Measurements from ENCODE around the gene UCK2. TPM values are rescaled to one million over a fixed set of nuclear protein-coding genes. Genes with fewer than 3 reads are reported as not detected.

The UCK2 gene
- total RNA-seq, 1 donor from 2014 or later: 59.3 TPM

- Mint-ChIP-seq H3K4me1 (ENCODE audit: unreplicated experiment) (peaks cover 65% of the 10 kb centered on the region), H3K9me3 (no peaks in the 10 kb centered on the region), H3K27ac (peak overlapping the region; percentile 60), H3K27me3 (no peaks in the 10 kb centered on the region), H3K4me3 (no peak overlapping the region), H3K36me3 (peaks cover 17% of the 10 kb centered on the region)
- TF ChIP-seq, protein P1, sequence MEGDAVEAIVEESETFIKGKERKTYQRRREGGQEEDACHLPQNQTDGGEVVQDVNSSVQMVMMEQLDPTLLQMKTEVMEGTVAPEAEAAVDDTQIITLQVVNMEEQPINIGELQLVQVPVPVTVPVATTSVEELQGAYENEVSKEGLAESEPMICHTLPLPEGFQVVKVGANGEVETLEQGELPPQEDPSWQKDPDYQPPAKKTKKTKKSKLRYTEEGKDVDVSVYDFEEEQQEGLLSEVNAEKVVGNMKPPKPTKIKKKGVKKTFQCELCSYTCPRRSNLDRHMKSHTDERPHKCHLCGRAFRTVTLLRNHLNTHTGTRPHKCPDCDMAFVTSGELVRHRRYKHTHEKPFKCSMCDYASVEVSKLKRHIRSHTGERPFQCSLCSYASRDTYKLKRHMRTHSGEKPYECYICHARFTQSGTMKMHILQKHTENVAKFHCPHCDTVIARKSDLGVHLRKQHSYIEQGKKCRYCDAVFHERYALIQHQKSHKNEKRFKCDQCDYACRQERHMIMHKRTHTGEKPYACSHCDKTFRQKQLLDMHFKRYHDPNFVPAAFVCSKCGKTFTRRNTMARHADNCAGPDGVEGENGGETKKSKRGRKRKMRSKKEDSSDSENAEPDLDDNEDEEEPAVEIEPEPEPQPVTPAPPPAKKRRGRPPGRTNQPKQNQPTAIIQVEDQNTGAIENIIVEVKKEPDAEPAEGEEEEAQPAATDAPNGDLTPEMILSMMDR (conservative IDR thresholded peaks at IDR 0.05): no peak
- no peak for DNase-seq (ENCODE audit: extremely low spot score, unreplicated experiment)
Measured at GRCh38 chr1:165853528-165854075, 26.2 kb downstream of the UCK2 start.

DNA sequence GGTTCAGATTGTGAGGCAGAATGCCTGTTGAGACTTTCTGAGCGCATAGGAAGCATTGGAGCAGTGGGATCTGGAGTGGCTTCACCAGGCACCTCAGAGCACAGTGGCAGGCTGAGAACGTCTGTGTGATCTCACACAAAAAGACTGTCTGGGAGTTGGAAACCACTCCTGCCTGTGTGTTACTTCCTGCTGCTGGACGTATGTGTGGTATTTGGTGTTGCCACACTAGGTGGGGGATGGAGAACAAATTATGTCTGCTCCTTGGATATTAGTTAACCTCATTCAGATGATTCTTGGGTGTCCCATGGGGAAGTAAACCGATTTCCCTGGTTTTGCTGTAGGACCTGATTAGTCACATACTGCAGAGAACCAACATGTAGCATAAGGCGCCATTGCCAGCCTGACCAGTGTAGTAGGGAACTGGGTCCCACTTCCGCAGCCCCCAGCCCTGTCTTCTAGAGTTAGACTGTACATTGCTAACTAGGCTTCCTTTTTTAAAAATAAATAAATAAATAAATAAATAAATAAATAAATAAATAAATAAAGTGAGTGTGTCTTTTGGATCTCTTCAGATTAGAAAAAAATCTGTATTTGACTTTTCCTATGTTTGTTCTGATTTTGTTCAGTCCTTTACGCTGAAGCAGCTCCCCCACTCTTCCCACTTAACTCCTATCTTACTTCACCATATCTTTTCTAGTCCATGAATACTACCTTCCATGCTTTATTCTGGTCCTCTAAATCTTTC, 26.9 kb downstream of the UCK2 start:
- Mint-ChIP-seq H3K27ac (peak overlapping the region; percentile 60), H3K27me3 (no peaks in the 10 kb centered on the region), H3K4me3 (no peak overlapping the region), H3K9me3 (no peaks in the 10 kb centered on the region), H3K4me1 (ENCODE audit: unreplicated experiment) (peaks cover 64% of the 10 kb centered on the region), H3K36me3 (peaks cover 18% of the 10 kb centered on the region)
- TF ChIP-seq, protein P1 (conservative IDR thresholded peaks at IDR 0.05): no peak
- no peak for DNase-seq (ENCODE audit: extremely low spot score, unreplicated experiment)

GRCh38 chr1:165855010-165855838, 27.8 kb downstream of the UCK2 start:
- no peaks in the 10 kb centered on the region for H3K9me3 Mint-ChIP-seq
- H3K36me3 Mint-ChIP-seq: peaks cover 20% of the 10 kb centered on the region
- H3K4me3 Mint-ChIP-seq: no peak overlapping the region
- H3K4me1 Mint-ChIP-seq (ENCODE audit: unreplicated experiment): peaks cover 69% of the 10 kb centered on the region
- H3K27me3 Mint-ChIP-seq: no peaks in the 10 kb centered on the region
- H3K27ac Mint-ChIP-seq: no peak overlapping the region
- TF ChIP-seq, protein P1 (conservative IDR thresholded peaks at IDR 0.05): no peak
- no peak for DNase-seq (ENCODE audit: extremely low spot score, unreplicated experiment)

DNA sequence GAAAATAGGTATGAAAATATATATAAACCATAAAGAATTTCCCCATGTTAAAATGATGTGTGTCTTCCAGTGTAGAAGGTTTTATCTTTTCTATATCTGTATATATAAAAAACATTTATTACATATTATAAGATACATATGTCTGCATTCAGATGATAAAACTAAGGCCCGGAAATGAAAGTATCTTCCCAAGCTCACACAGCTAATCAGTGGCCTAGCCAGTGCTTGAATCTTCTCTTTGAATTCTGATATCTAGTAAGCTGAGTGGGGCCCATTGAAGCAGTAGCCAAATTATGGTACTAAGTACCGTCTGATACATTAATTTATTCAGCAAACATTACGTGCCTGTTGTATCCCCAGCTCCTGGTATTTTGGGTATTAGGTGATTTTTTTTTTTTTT, 28.6 kb downstream of the UCK2 start:
- H3K4me3 Mint-ChIP-seq: no peak overlapping the region
- H3K36me3 Mint-ChIP-seq: peaks cover 21% of the 10 kb centered on the region
- H3K27me3 Mint-ChIP-seq: no peaks in the 10 kb centered on the region
- H3K4me1 Mint-ChIP-seq (ENCODE audit: unreplicated experiment): peaks cover 67% of the 10 kb centered on the region
- no peak for DNase-seq (ENCODE audit: extremely low spot score, unreplicated experiment)
- no peak overlapping the region for H3K27ac Mint-ChIP-seq
- H3K9me3 Mint-ChIP-seq: no peaks in the 10 kb centered on the region
- TF ChIP-seq, protein P1 (conservative IDR thresholded peaks at IDR 0.05): no peak

GRCh38 chr1:165856606-165857005, 29.2 kb downstream of the UCK2 start:
- TF ChIP-seq, protein P1 (conservative IDR thresholded peaks at IDR 0.05): no peak
- no peaks in the 10 kb centered on the region for H3K9me3 Mint-ChIP-seq
- no peaks in the 10 kb centered on the region for H3K27me3 Mint-ChIP-seq
- H3K27ac Mint-ChIP-seq: no peak overlapping the region
- no peak for DNase-seq (ENCODE audit: extremely low spot score, unreplicated experiment)
- peaks cover 21% of the 10 kb centered on the region for H3K36me3 Mint-ChIP-seq
- H3K4me3 Mint-ChIP-seq: no peak overlapping the region
- peaks cover 63% of the 10 kb centered on the region for H3K4me1 Mint-ChIP-seq (ENCODE audit: unreplicated experiment)

Data from type B pancreatic cell (in vitro differentiated cells).